ENCODE measurements around the gene ZFP92. TPM values are rescaled to one million over a fixed set of nuclear protein-coding genes. Genes with fewer than 3 reads are reported as not detected.

The ZFP92 gene
- total and polyA plus RNA-seq, 10 donors, result 0.26 to 3.4 (median 2.0) TPM

DNA sequence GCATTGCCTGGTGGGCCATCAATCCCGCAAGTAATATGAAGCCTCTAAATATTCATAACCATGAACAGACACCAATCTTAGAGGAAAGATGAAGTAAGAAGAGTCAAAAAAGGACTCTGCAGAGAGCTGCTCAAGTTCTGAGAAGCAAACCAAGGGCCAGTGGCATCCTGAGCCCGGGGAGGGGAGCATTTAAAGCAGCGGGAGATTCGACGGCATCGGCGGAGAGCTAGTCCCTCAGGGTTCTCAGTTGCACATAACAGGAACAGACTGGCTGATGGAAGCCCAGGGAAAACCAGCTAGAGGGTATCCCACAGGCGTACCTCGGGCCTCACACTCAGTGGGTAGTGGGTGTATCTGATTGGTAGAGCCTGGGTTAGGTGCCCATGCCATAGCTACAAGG lies 5.3 kb upstream of the ZFP92 start:
- Histone ChIP-seq H3K9me3 (peaks cover 0 to 3% (median 0%) of the 10 kb centered on the region in 8 donors), H3K27me3 (replicated peaks in 1 of 7) (no peaks in the 10 kb centered on the region), H3K36me3 (no peaks in the 10 kb centered on the region), H3K4me1 (peaks cover 0 to 2% (median 0%) of the 10 kb centered on the region in 6 donors), H3K4me3 (no peak overlapping the region), H3K27ac (no peak overlapping the region)
- TF ChIP-seq POLR2A (IDR thresholded peaks at IDR 0.05) (no peak), POLR2AphosphoS5 (IDR thresholded peaks at IDR 0.05) (no peak), CTCF (IDR thresholded peaks at IDR 0.05 in 8 of 11, conservative IDR thresholded peaks at IDR 0.05 in 3 of 11) (no peak)
- intact Hi-C loops (cut with DNase I; ENCODE audit: low total_unique reads), result no loop called here
- DNase-seq, result peak; percentile 23
- 89 to 94% (median 91%) methylated on average over 9 of the region's 9 CpGs for WGBS, 5 donors

DNA sequence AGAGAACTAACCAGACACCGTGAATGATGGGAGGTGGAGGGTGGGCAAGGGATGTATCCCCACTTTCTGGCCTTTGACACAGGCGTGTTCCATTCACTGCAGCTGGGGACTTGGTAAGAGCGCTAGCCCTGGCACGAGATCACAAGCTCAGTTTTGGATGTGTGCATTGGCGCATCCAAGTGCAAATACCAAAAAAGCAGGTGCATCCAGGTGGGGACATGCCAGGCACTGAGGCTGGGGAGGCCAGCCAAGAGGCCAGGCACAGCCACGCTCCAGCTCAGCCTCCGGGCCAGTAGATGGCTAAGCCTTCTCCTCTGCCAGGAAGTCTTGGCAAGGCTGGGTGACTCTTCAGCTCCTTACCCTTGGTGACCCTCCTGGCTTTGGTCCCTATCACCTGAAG lies 4.4 kb upstream of the ZFP92 start:
- Histone ChIP-seq H3K36me3 (no peaks in the 10 kb centered on the region), H3K9me3 (no peaks in the 10 kb centered on the region), H3K4me1 (peaks cover 0 to 11% (median 3%) of the 10 kb centered on the region in 6 donors), H3K27me3 (replicated peaks in 1 of 7) (no peaks in the 10 kb centered on the region), H3K4me3 (no peak overlapping the region), H3K27ac (no peak overlapping the region)
- DNase-seq, result peak; percentile 51
- intact Hi-C loops (cut with DNase I; ENCODE audit: low total_unique reads), result no loop called here
- 83 to 100% (median 91%) methylated on average over 1 to 7 of the region's 7 CpGs for WGBS, 5 donors
- TF ChIP-seq CTCF (IDR thresholded peaks at IDR 0.05 in 8 of 11, conservative IDR thresholded peaks at IDR 0.05 in 3 of 11) (no peak), POLR2A (IDR thresholded peaks at IDR 0.05) (no peak), POLR2AphosphoS5 (IDR thresholded peaks at IDR 0.05) (no peak)

DNA sequence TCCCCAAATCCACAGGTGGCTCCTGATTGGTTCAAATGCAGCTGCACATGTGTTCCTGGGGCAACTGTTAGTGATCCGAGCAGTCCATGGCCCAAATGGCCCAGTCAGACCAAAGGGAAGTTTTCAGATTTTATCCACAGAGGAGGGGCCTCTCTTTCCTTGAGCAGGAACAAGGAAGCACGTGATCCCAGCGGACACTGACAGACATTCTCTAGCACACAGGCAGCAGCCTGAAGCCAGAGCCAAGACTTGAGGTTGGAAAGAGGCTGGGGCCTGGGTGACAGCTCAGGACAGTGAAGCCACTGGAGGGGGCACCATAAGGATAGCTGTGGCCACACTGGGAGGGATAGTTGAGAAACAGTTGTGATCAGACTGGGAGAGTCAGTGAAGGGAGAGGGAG lies 3.5 kb upstream of the ZFP92 start:
- intact Hi-C loops (cut with DNase I; ENCODE audit: low total_unique reads), result no loop called here
- H3K4me1 ChIP-seq, result peaks cover 0 to 20% (median 11%) of the 10 kb centered on the region in 6 donors
- no peak for TF ChIP-seq POLR2A (IDR thresholded peaks at IDR 0.05)
- TF ChIP-seq POLR2AphosphoS5 (IDR thresholded peaks at IDR 0.05), result no peak
- no peak for TF ChIP-seq CTCF (IDR thresholded peaks at IDR 0.05 in 8 of 11, conservative IDR thresholded peaks at IDR 0.05 in 3 of 11)
- H3K27ac ChIP-seq, result no peak overlapping the region
- no peak overlapping the region for H3K4me3 ChIP-seq
- no peaks in the 10 kb centered on the region for H3K36me3 ChIP-seq
- H3K9me3 ChIP-seq, result no peaks in the 10 kb centered on the region
- no peaks in the 10 kb centered on the region for H3K27me3 ChIP-seq (replicated peaks in 1 of 7)
- 57 to 100% (median 81%) methylated on average over 3 of the region's 3 CpGs; no CpG with 5 or more reads in 1 of the 5 donors for WGBS, 5 donors
- peak; percentile 41 for DNase-seq

DNA sequence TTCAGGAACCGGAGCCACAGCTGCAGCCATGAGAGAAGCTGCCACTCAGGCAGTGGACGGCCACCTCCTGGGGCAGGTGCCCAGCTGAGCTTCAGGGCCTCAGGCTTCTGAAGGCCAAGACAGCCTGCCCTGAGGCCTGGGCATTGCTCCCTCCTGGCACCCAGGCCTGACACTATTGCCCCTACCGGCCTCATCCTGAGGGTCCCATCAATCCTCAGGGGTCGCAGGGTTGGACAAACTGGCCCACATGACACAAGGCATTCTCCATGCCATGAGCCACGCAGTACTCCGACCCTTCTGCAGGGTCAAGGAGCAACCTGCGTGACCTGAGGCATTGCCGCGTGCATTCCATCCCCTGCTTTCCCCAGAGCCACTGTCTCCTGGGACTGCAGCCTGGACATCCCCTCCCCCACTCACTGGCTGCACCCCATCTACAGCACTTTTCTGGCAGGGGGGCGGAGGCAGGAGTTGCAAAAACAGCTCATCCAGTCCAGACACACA lies 3.0 kb upstream of the ZFP92 start:
- 83 to 95% (median 85%) methylated on average over 4 to 10 of the region's 10 CpGs for WGBS, 5 donors
- H3K4me3 ChIP-seq, result no peak overlapping the region
- no peaks in the 10 kb centered on the region for H3K9me3 ChIP-seq
- TF ChIP-seq POLR2A (IDR thresholded peaks at IDR 0.05) (no peak), POLR2AphosphoS5 (IDR thresholded peaks at IDR 0.05) (no peak), CTCF (IDR thresholded peaks at IDR 0.05 in 8 of 11, conservative IDR thresholded peaks at IDR 0.05 in 3 of 11) (no peak)
- DNase-seq, result peak; percentile 70
- intact Hi-C loops (cut with DNase I; ENCODE audit: low total_unique reads), result no loop called here
- H3K36me3 ChIP-seq, result no peaks in the 10 kb centered on the region
- H3K27ac ChIP-seq, result no peak overlapping the region
- peaks cover 0 to 25% (median 14%) of the 10 kb centered on the region in 6 donors for H3K4me1 ChIP-seq
- no peaks in the 10 kb centered on the region for H3K27me3 ChIP-seq (replicated peaks in 1 of 7)
